ENCODE measurements around the gene ABCA2. TPM values are rescaled to one million over a fixed set of nuclear protein-coding genes. Genes with fewer than 3 reads are reported as not detected.

ABCA2 gene
- total and polyA plus RNA-seq, 8 donors = 20.8 to 34.8 (median 29.8) TPM

- intact Hi-C loops (cut with DNase I) = no loop called here
- Histone ChIP-seq H3K4me3 (no peak overlapping the region), H3K27me3 (peaks cover 39 to 86% of the 10 kb centered on the region in 2 donors), H3K4me1 (peaks cover 9 to 43% of the 10 kb centered on the region in 2 donors), H3K36me3 (no peaks in the 10 kb centered on the region), H3K9me3 (no peaks in the 10 kb centered on the region), H3K27ac (no peak overlapping the region)
- DNase-seq (no peak), ATAC-seq (no peak)
- TF ChIP-seq CTCF (IDR thresholded peaks at IDR 0.05) = no peak
These were observed 24.3 kb upstream of the ABCA2 start for GRCh38 chr9:137052293-137052692.

- DNase-seq = no peak
- intact Hi-C loops (cut with DNase I) = no loop called here
- H3K27me3 ChIP-seq = peaks cover 42 to 97% of the 10 kb centered on the region in 2 donors
These were observed 23.2 kb upstream of the ABCA2 start for GRCh38 chr9:137051145-137051724.

GRCh38 chr9:137050570-137050969, 22.5 kb upstream of the ABCA2 start:
- H3K4me3 ChIP-seq = no peak overlapping the region
- H3K27ac ChIP-seq = no peak overlapping the region
- intact Hi-C loops (cut with DNase I) = no loop called here
- no peak for TF ChIP-seq CTCF (IDR thresholded peaks at IDR 0.05)
- no peaks in the 10 kb centered on the region for H3K36me3 ChIP-seq
- no peak for DNase-seq
- no peaks in the 10 kb centered on the region for H3K9me3 ChIP-seq
- ATAC-seq = no peak
- peaks cover 42 to 100% of the 10 kb centered on the region in 2 donors for H3K27me3 ChIP-seq
- peaks cover 13 to 47% of the 10 kb centered on the region in 2 donors for H3K4me1 ChIP-seq

More at GRCh38 chr9:137051145-137051724, 23.2 kb upstream of the ABCA2 start:
- no peak for TF ChIP-seq CTCF (IDR thresholded peaks at IDR 0.05)
- no peak for ATAC-seq
- H3K4me3 ChIP-seq = no peak overlapping the region
- no peaks in the 10 kb centered on the region for H3K36me3 ChIP-seq
- peaks cover 11 to 48% of the 10 kb centered on the region in 2 donors for H3K4me1 ChIP-seq
- no peak overlapping the region for H3K27ac ChIP-seq
- H3K9me3 ChIP-seq = no peaks in the 10 kb centered on the region

- DNase-seq = no peak
- H3K27me3 ChIP-seq = peaks cover 42 to 100% of the 10 kb centered on the region in 2 donors
These were observed 21.8 kb upstream of the ABCA2 start for GRCh38 chr9:137049544-137050449.

More at GRCh38 chr9:137049544-137050449, 21.8 kb upstream of the ABCA2 start:
- peak; percentile 16 for ATAC-seq
- Histone ChIP-seq H3K27ac (no peak overlapping the region), H3K36me3 (no peaks in the 10 kb centered on the region), H3K4me3 (no peak overlapping the region), H3K9me3 (no peaks in the 10 kb centered on the region), H3K4me1 (peaks cover 13 to 47% of the 10 kb centered on the region in 2 donors)
- TF ChIP-seq CTCF (IDR thresholded peaks at IDR 0.05) = peak; percentile 45 to 57
- intact Hi-C loops (cut with DNase I) = no loop called here

Measured in left lung (tissue), 10 donors.